Measurements from ENCODE around the gene DBT. TPM values are rescaled to one million over a fixed set of nuclear protein-coding genes. Genes with fewer than 3 reads are reported as not detected.

Gene DBT
- total and polyA plus RNA-seq, 2 of the 8 experiments (the other 6 are each of a cell fraction or from before 2014, with no cell fraction given): 3.3 to 24.6 TPM

GRCh38 chr1:100188617-100189016 is 61.0 kb downstream of the DBT start (continued):
- TF ChIP-seq, protein P1, sequence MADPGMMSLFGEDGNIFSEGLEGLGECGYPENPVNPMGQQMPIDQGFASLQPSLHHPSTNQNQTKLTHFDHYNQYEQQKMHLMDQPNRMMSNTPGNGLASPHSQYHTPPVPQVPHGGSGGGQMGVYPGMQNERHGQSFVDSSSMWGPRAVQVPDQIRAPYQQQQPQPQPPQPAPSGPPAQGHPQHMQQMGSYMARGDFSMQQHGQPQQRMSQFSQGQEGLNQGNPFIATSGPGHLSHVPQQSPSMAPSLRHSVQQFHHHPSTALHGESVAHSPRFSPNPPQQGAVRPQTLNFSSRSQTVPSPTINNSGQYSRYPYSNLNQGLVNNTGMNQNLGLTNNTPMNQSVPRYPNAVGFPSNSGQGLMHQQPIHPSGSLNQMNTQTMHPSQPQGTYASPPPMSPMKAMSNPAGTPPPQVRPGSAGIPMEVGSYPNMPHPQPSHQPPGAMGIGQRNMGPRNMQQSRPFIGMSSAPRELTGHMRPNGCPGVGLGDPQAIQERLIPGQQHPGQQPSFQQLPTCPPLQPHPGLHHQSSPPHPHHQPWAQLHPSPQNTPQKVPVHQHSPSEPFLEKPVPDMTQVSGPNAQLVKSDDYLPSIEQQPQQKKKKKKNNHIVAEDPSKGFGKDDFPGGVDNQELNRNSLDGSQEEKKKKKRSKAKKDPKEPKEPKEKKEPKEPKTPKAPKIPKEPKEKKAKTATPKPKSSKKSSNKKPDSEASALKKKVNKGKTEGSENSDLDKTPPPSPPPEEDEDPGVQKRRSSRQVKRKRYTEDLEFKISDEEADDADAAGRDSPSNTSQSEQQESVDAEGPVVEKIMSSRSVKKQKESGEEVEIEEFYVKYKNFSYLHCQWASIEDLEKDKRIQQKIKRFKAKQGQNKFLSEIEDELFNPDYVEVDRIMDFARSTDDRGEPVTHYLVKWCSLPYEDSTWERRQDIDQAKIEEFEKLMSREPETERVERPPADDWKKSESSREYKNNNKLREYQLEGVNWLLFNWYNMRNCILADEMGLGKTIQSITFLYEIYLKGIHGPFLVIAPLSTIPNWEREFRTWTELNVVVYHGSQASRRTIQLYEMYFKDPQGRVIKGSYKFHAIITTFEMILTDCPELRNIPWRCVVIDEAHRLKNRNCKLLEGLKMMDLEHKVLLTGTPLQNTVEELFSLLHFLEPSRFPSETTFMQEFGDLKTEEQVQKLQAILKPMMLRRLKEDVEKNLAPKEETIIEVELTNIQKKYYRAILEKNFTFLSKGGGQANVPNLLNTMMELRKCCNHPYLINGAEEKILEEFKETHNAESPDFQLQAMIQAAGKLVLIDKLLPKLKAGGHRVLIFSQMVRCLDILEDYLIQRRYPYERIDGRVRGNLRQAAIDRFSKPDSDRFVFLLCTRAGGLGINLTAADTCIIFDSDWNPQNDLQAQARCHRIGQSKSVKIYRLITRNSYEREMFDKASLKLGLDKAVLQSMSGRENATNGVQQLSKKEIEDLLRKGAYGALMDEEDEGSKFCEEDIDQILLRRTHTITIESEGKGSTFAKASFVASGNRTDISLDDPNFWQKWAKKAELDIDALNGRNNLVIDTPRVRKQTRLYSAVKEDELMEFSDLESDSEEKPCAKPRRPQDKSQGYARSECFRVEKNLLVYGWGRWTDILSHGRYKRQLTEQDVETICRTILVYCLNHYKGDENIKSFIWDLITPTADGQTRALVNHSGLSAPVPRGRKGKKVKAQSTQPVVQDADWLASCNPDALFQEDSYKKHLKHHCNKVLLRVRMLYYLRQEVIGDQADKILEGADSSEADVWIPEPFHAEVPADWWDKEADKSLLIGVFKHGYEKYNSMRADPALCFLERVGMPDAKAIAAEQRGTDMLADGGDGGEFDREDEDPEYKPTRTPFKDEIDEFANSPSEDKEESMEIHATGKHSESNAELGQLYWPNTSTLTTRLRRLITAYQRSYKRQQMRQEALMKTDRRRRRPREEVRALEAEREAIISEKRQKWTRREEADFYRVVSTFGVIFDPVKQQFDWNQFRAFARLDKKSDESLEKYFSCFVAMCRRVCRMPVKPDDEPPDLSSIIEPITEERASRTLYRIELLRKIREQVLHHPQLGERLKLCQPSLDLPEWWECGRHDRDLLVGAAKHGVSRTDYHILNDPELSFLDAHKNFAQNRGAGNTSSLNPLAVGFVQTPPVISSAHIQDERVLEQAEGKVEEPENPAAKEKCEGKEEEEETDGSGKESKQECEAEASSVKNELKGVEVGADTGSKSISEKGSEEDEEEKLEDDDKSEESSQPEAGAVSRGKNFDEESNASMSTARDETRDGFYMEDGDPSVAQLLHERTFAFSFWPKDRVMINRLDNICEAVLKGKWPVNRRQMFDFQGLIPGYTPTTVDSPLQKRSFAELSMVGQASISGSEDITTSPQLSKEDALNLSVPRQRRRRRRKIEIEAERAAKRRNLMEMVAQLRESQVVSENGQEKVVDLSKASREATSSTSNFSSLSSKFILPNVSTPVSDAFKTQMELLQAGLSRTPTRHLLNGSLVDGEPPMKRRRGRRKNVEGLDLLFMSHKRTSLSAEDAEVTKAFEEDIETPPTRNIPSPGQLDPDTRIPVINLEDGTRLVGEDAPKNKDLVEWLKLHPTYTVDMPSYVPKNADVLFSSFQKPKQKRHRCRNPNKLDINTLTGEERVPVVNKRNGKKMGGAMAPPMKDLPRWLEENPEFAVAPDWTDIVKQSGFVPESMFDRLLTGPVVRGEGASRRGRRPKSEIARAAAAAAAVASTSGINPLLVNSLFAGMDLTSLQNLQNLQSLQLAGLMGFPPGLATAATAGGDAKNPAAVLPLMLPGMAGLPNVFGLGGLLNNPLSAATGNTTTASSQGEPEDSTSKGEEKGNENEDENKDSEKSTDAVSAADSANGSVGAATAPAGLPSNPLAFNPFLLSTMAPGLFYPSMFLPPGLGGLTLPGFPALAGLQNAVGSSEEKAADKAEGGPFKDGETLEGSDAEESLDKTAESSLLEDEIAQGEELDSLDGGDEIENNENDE (IDR thresholded peaks at IDR 0.05; ENCODE audit: insufficient replicate concordance, low read length): no peak
- TF ChIP-seq ZNF274 (IDR thresholded peaks at IDR 0.05; ENCODE audit: borderline replicate concordance, extremely low read depth, low read length): no peak
- TF ChIP-seq, protein P2, sequence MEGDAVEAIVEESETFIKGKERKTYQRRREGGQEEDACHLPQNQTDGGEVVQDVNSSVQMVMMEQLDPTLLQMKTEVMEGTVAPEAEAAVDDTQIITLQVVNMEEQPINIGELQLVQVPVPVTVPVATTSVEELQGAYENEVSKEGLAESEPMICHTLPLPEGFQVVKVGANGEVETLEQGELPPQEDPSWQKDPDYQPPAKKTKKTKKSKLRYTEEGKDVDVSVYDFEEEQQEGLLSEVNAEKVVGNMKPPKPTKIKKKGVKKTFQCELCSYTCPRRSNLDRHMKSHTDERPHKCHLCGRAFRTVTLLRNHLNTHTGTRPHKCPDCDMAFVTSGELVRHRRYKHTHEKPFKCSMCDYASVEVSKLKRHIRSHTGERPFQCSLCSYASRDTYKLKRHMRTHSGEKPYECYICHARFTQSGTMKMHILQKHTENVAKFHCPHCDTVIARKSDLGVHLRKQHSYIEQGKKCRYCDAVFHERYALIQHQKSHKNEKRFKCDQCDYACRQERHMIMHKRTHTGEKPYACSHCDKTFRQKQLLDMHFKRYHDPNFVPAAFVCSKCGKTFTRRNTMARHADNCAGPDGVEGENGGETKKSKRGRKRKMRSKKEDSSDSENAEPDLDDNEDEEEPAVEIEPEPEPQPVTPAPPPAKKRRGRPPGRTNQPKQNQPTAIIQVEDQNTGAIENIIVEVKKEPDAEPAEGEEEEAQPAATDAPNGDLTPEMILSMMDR (IDR thresholded peaks at IDR 0.05; ENCODE audit: control extremely low read depth in 1 of 3, insufficient read depth in 1 of 3, low read depth in 1 of 3, low read length in 3 of 3): no peak
- TF ChIP-seq GABPA (IDR thresholded peaks at IDR 0.05; ENCODE audit: borderline replicate concordance, insufficient read depth, low read length): no peak

Data from H1 (cell line).